Ureter (tissue), 1 donor: Measurements from ENCODE around the gene WT1. TPM values are rescaled to one million over a fixed set of nuclear protein-coding genes. Genes with fewer than 3 reads are reported as not detected.

Experiments used
- DNase-seq: peaks from one replicate; pipeline ENCODE4 v3.0.0-alpha.2; 2020; ENCODE audit warnings: low spot score
- total RNA-seq: library from RNA; stranded (reverse); gene quantifications from one replicate; pipeline ENCODE4 v1.2.4, GENCODE V29; 2023
- donor health status: DM: yes; HTN: yes; CAD: no.

Gene WT1
- total RNA-seq, 1 donor from 2014 or later, result 0.49 TPM

GRCh38 chr11:32438346-32438865 lies 3.1 kb upstream of the WT1 start:
- no peak for DNase-seq

GRCh38 chr11:32437495-32438345 lies 2.4 kb upstream of the WT1 start:
- DNase-seq, result no peak

GRCh38 chr11:32436751-32437494 lies 1.6 kb upstream of the WT1 start:
- no peak for DNase-seq

- no peak for DNase-seq
These were observed 807 bp upstream of the WT1 start for GRCh38 chr11:32435942-32436750.

- no peak for DNase-seq
These were observed 223 bp downstream of the WT1 start for GRCh38 chr11:32435152-32435480.

- no peak for DNase-seq
These were observed 785 bp downstream of the WT1 start for GRCh38 chr11:32434356-32435151.

- no peak for DNase-seq
These were observed 1.4 kb downstream of the WT1 start for GRCh38 chr11:32433914-32434355.

GRCh38 chr11:32433101-32433913 lies 2.0 kb downstream of the WT1 start:
- DNase-seq, result no peak

- DNase-seq, result no peak
These were observed 2.8 kb downstream of the WT1 start for GRCh38 chr11:32432565-32432964.

GRCh38 chr11:32430568-32431381 lies 4.6 kb downstream of the WT1 start:
- no peak for DNase-seq

- no peak for DNase-seq
These were observed 5.9 kb downstream of the WT1 start for GRCh38 chr11:32429477-32429876.

- no peak for DNase-seq
These were observed 6.6 kb downstream of the WT1 start for GRCh38 chr11:32428665-32429303.

- no peak for DNase-seq
These were observed 7.2 kb downstream of the WT1 start for GRCh38 chr11:32427935-32428664.

GRCh38 chr11:32427616-32427934 lies 7.8 kb downstream of the WT1 start:
- DNase-seq, result no peak

GRCh38 chr11:32426819-32427615 lies 8.3 kb downstream of the WT1 start:
- DNase-seq, result no peak

- no peak for DNase-seq
These were observed 9.1 kb downstream of the WT1 start for GRCh38 chr11:32426192-32426591.

GRCh38 chr11:32425761-32426160 lies 9.6 kb downstream of the WT1 start:
- DNase-seq, result no peak

GRCh38 chr11:32422545-32422944 lies 12.8 kb downstream of the WT1 start:
- no peak for DNase-seq
